ENCODE results near the gene MED8. TPM values are rescaled to one million over a fixed set of nuclear protein-coding genes. Genes with fewer than 3 reads are reported as not detected.

The MED8 gene
- total and polyA plus RNA-seq, 9 of the 15 experiments (the other 6 are each of a cell fraction or from before 2014, with no cell fraction given): 23.0 to 120 (median 56.4) TPM

DNA sequence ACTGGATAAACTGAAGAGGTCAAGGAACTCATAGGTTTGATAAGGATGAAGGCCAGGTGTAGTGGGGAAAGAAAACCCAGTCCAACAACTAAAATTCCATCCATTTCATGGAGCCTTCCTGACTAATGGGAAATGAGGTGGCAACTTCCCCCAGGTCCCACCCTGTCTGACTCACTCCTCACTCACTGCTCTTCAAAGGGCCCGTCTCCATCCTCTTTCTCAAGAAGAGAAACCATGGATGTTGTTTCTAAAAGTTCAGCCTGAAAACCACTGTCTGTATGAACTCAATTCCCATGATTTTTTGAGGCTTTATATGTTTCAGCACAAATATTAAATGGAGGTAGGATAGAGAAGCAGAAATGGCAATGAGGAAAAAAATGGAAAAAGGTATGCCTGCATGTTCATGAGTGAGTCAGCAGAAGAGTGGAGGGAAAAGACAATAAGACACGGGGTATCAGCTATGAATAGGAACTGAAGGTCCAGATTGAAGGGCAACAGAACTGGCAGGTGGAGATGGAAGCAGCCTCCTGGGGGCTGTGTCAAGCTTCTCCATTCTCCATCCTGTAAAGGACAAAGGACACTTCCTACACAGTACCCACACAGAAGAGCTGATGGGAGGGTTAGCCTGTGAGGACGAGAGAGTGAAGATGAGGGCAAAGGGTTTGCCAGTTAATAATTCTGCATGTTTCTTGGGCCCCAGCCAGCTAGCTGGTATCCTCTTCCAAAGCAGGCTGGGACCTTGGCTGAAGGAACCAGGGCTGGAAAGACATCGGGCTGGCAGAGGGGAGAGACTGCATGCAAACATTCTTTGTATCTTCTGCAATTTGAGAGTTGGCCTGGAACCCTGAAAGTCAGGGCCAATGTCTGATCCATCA, 16.3 kb downstream of the MED8 start:
- H3K9me3 ChIP-seq (replicated peaks; ENCODE audit: control insufficient read depth, insufficient read depth, low read depth, low read length): no peaks in the 10 kb centered on the region
- ChIA-PET CTCF (ENCODE audit: low intra/inter-chr PET ratio) (no interaction called here), POLR2A (interaction anchor here (1.0 to 7.2 kb wide), 2 partner anchors 10 to 15 kb away, joined by 3 to 72 read pairs; partner anchors contain the start of genes MED8 and SZT2)
- H3K4me2 ChIP-seq (ENCODE audit: insufficient read depth, low read length): no peak overlapping the region; the same call in 1 of the 2 replicates
- H2AFZ ChIP-seq (ENCODE audit: low read depth, low read length): no peak overlapping the region
- H3K9me1 ChIP-seq (ENCODE audit: control insufficient read depth, insufficient read depth, low read length): peaks cover 3% of the 10 kb centered on the region
- H4K20me1 ChIP-seq (replicated peaks; ENCODE audit: control insufficient read depth, insufficient read depth, low read length): no peaks in the 10 kb centered on the region; the same call in 1 of the 2 replicates
- no peak for DNase-seq (ENCODE audit: extremely low read depth in 1 of 4, low spot score in 3 of 4)
- intact Hi-C loops (cut with micrococcal nuclease): no loop called here
- no peak for FAIRE-seq
- no peaks in the 10 kb centered on the region; the same call in 2 of the 3 replicates for H3K36me3 ChIP-seq (ENCODE audit: control insufficient read depth, insufficient read depth, low read length)
- no peak overlapping the region; the same call in 2 of the 3 replicates for H3K27ac ChIP-seq (ENCODE audit: extremely low read depth, low read depth, low read length)
- ATAC-seq: no peak
- 32% methylated on average over 4 of the region's 4 CpGs for WGBS (ENCODE audit: insufficient coverage, low coverage, missing lambda C conversion rate)
- in situ Hi-C loops (cut with MboI): no loop called here
- no peaks in the 10 kb centered on the region for H3K27me3 ChIP-seq (ENCODE audit: control insufficient read depth in 2 of 2, insufficient read depth in 2 of 2, low read length in 2 of 2)
- peaks cover 8% of the 10 kb centered on the region for H3K79me2 ChIP-seq (ENCODE audit: control insufficient read depth, insufficient read depth, low read length)
- H3K4me3 ChIP-seq: no peak overlapping the region
- H3K4me1 ChIP-seq (replicated peaks in 1 of 2; ENCODE audit: control insufficient read depth in 2 of 2, insufficient read depth in 2 of 2, low read length in 2 of 2): peaks cover 7 to 22% of the 10 kb centered on the region in 2 experiments
- BruUV-seq (replicated peaks): no TSS peak
- no peak overlapping the region for H3K9ac ChIP-seq (ENCODE audit: insufficient read depth in 1 of 2, low read depth in 2 of 2, low read length in 2 of 2)
- TF ChIP-seq, protein P1, sequence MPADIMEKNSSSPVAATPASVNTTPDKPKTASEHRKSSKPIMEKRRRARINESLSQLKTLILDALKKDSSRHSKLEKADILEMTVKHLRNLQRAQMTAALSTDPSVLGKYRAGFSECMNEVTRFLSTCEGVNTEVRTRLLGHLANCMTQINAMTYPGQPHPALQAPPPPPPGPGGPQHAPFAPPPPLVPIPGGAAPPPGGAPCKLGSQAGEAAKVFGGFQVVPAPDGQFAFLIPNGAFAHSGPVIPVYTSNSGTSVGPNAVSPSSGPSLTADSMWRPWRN (IDR thresholded peaks at IDR 0.05; ENCODE audit: low read depth): no peak
- TF ChIP-seq TCF7L2 (IDR thresholded peaks at IDR 0.05; ENCODE audit: low read depth, low read length) (0 out of 2 replicates have a peak, but pooled peaks have one; percentile 30), KDM1A (IDR thresholded peaks at IDR 0.05) (peak; percentile 57 to 62; a peak in 3 of 4 replicates), JUND (IDR thresholded peaks at IDR 0.05; ENCODE audit: borderline replicate concordance, low read depth, low read length) (peak; percentile 78), JUND (tag; IDR thresholded peaks at IDR 0.05; ENCODE audit: borderline replicate concordance, low read depth, low read length) (peak; percentile 46; the same call in 2 of the 3 replicates), EHMT2 (IDR thresholded peaks at IDR 0.05) (0 out of 2 replicates have a peak, but pooled peaks have one; percentile 30), MAFG (tag; conservative IDR thresholded peaks at IDR 0.05) (peak; percentile 49), RAD51 (IDR thresholded peaks at IDR 0.05; ENCODE audit: borderline replicate concordance, low read depth) (no peak), ZNF316 (IDR thresholded peaks at IDR 0.05) (peak; percentile 66), SMARCA4 (IDR thresholded peaks at IDR 0.05) (peak; percentile 49), FOSL1 (tag; conservative IDR thresholded peaks at IDR 0.05) (peak; percentile 96), PHF21A (IDR thresholded peaks at IDR 0.05; ENCODE audit: borderline replicate concordance, low read depth) (peak; percentile 82; the same call in 1 of the 2 replicates)
- TF ChIP-seq, protein P2, sequence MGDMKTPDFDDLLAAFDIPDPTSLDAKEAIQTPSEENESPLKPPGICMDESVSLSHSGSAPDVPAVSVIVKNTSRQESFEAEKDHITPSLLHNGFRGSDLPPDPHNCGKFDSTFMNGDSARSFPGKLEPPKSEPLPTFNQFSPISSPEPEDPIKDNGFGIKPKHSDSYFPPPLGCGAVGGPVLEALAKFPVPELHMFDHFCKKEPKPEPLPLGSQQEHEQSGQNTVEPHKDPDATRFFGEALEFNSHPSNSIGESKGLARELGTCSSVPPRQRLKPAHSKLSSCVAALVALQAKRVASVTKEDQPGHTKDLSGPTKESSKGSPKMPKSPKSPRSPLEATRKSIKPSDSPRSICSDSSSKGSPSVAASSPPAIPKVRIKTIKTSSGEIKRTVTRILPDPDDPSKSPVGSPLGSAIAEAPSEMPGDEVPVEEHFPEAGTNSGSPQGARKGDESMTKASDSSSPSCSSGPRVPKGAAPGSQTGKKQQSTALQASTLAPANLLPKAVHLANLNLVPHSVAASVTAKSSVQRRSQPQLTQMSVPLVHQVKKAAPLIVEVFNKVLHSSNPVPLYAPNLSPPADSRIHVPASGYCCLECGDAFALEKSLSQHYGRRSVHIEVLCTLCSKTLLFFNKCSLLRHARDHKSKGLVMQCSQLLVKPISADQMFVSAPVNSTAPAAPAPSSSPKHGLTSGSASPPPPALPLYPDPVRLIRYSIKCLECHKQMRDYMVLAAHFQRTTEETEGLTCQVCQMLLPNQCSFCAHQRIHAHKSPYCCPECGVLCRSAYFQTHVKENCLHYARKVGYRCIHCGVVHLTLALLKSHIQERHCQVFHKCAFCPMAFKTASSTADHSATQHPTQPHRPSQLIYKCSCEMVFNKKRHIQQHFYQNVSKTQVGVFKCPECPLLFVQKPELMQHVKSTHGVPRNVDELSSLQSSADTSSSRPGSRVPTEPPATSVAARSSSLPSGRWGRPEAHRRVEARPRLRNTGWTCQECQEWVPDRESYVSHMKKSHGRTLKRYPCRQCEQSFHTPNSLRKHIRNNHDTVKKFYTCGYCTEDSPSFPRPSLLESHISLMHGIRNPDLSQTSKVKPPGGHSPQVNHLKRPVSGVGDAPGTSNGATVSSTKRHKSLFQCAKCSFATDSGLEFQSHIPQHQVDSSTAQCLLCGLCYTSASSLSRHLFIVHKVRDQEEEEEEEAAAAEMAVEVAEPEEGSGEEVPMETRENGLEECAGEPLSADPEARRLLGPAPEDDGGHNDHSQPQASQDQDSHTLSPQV (IDR thresholded peaks at IDR 0.05): peak; percentile 29; the same call in 1 of the 2 replicates
- TF ChIP-seq, protein P3, sequence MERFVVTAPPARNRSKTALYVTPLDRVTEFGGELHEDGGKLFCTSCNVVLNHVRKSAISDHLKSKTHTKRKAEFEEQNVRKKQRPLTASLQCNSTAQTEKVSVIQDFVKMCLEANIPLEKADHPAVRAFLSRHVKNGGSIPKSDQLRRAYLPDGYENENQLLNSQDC (CRISPR knock-in tag; IDR thresholded peaks at IDR 0.05): no peak
- TF ChIP-seq, protein P4, sequence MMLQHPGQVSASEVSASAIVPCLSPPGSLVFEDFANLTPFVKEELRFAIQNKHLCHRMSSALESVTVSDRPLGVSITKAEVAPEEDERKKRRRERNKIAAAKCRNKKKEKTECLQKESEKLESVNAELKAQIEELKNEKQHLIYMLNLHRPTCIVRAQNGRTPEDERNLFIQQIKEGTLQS (IDR thresholded peaks at IDR 0.05): peak; percentile 75
- TF ChIP-seq, protein P4 (CRISPR knock-in tag; conservative IDR thresholded peaks at IDR 0.05): no peak
